Subcutaneous adipose tissue (tissue), 4 donors: ENCODE measurements around the gene ESYT1. TPM values are rescaled to one million over a fixed set of nuclear protein-coding genes. Genes with fewer than 3 reads are reported as not detected.

Experiments
- total RNA-seq, 4 donors: library from RNA; depleted of rRNA; stranded (reverse); fragments of >200 nt; gene quantifications; one replicate each; pipeline ENCODE4 v1.1.0, GENCODE V29; 2016
- TF ChIP-seq, protein P1 (sequence below): fragments of 450-650 bp; IDR thresholded peaks from one replicate; pipeline ENCODE4 v1.5.1; 2016; ENCODE audit warnings: low read depth, mild to moderate bottlenecking, control low read depth, antibody characterized with exemption, moderate library complexity

ESYT1 gene
- total RNA-seq, 4 donors from 2014 or later: 147 to 522 (median 280) TPM

DNA sequence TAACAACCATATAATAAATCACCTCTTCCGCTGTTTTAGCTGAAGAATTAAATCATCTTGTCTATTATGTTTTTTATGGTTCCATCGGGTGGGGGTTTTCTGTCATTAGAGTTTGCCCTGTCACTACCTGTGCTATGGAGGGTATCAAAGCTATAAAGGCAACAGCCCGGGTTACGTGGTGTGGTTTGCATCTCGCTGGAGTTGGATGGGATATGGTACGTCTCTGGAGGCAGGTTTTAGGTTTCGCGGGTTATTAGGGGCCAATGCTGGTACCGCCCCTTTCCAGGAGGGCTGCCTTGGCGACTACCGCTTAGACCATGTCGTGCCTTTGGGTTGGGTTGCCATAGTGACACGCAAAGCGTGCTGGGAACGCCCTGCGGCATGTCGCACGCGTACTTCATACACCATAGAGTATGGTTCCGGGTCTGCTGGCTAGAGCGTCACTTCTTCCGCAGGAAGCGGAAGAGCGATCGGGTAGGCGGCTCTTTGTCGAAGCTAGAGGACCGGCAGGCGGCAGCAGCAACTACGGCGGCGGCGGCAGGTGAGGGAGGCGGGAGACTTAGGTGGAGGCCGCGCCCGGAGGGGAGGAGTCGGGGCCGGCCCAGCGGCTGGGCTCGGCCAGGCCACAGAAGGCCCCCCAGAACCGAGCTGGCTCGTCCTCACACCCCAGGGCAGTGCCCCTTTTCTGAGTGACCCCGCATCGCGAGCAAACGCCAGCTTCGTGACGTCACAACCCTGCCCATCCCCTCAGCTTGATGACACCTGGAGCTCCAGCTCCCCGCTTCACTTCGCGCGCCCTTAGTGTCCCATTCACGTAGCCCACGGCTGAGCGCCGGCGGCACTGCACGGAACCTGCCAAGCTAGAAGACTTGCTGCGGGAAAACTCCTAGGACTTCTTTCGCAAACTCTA, 10.0 kb upstream of the ESYT1 start, which contains the start of gene ZC3H10:
Gene ZC3H10 (plus strand): TSS at position 489 of the 910 bp plus-strand sequence. CDS start 2,297 bp downstream, outside the sequence.
- TF ChIP-seq, protein P1, sequence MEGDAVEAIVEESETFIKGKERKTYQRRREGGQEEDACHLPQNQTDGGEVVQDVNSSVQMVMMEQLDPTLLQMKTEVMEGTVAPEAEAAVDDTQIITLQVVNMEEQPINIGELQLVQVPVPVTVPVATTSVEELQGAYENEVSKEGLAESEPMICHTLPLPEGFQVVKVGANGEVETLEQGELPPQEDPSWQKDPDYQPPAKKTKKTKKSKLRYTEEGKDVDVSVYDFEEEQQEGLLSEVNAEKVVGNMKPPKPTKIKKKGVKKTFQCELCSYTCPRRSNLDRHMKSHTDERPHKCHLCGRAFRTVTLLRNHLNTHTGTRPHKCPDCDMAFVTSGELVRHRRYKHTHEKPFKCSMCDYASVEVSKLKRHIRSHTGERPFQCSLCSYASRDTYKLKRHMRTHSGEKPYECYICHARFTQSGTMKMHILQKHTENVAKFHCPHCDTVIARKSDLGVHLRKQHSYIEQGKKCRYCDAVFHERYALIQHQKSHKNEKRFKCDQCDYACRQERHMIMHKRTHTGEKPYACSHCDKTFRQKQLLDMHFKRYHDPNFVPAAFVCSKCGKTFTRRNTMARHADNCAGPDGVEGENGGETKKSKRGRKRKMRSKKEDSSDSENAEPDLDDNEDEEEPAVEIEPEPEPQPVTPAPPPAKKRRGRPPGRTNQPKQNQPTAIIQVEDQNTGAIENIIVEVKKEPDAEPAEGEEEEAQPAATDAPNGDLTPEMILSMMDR: no peak

DNA sequence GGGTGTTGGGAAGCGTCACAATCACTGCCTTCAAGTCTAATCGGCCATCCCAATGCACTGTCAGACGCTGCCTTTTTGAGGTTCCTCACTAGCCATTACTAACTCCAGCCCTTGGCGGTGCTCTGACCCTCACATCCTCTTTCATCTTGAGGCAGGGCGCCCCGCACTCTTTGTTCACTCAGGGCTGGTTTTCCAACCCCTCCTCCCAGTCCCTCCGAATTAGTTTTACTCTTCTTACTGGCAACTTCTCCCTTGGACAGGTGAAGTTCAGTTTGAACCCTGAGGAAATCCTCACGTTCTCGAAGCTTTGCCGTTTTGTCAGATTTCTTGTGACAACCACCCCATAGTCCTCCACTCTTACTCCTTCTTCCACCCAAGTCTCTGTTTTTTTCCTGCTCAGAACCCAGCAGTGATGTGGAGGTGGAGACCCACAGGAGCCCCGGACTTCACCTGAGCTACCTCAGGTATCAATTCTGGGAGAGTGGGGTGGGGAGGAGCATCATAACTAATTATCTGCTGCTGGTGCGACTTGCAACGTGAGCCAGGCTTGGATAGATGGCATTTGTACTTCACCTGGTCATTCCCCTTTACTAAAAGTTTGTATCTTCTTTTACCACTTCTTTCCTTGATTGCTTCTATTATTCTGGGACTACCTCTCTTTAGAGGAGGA, 9.2 kb upstream of the ESYT1 start:
- TF ChIP-seq, protein P1: no peak

DNA sequence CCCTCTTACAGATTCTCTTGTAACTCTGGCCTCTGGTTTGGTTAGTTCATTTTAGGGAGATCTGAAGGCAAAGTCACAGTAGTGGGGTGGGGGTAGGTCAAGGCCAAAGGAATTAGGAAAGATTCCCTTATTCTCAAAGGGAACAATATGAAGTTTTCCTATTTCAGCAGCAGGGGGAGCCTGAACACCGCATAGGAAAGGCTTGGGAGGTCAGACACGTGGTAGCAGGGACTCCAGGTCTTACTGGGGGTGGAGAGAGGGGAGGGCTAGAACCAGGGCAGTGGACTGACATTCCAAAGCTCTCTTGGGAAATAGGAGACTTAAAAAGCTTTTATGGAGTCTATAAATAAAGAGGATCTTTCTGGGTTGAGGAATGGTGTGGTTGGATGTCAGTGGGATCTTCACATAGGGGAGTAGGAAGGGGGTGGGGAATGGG, 8.7 kb upstream of the ESYT1 start:
- TF ChIP-seq, protein P1: no peak

DNA sequence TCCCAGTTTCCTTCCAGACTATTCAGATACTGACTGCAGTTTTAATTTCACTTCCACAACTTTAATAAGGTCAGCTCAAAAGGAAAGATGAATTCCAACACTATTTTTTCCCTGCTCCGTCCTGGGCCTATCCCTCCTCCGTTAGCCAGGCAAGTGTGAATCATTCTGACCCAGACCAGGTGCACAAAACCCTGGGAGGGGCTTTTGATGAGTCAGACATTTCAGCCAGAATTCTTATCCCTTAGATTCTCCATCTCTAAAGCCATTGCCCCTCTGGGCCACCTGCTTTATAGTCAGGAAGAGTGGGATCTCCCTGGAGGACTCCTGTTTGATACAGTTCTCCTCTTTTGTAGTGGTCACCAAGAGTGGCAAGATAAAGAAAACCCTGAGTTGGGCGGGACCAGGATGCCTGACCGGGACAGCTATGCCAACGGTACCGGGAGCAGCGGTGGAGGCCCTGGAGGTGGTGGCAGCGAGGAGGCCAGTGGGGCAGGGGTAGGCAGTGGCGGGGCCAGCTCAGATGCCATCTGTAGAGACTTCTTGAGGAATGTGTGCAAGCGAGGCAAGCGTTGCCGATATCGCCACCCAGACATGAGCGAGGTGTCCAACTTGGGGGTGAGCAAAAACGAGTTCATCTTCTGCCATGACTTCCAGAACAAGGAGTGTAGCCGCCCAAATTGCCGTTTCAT, 7.8 kb upstream of the ESYT1 start:
- TF ChIP-seq, protein P1: no peak

DNA sequence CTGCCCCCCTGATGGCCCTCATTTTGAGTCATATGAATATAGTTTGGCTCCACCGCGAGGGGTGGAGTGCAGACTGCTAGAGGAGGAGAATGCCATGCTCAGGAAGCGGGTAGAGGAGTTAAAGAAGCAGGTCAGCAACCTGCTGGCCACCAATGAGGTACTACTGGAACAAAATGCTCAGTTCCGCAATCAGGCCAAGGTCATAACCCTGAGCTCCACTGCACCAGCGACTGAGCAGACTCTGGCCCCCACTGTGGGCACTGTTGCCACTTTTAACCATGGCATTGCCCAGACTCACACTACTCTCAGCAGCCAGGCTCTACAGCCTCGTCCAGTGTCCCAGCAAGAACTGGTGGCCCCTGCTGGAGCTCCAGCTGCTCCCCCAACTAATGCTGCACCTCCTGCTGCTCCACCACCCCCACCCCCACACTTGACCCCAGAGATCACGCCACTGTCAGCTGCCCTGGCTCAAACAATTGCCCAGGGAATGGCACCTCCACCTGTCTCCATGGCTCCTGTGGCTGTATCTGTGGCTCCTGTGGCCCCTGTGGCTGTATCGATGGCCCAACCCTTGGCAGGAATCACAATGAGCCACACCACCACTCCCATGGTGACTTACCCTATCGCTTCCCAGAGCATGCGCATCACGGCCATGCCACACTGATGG, 6.7 kb upstream of the ESYT1 start:
- TF ChIP-seq, protein P1: no peak

DNA sequence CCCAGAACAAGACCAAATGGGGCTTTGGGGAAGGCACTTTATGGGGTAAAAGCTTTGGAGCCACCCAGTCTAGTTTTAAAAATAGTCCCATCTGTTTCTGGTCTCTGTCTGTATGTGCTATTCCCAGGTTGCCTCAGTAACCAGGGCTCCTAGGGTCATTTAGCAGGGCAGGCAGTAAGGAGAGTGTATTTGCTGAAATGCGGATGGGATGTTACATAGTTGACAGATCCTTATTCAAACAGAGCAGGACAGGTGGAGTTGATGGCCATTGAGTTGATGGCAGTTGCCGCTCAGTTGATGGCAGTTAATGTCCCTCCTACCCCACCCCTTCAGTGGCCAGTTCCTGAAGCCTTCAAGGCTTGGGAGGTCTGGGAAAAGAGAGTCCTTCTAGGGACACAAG, 5.4 kb upstream of the ESYT1 start:
- TF ChIP-seq, protein P1: no peak
